GM23338 (cell line): Measurements from ENCODE around the gene NFATC1. TPM values are rescaled to one million over a fixed set of nuclear protein-coding genes. Genes with fewer than 3 reads are reported as not detected.

Experiments
- ATAC-seq: fragments of 200-7000 bp; cut with Tn5 transposase; 3 replicates; pipeline ENCODE4 v1.9.1; 2020
- DNase-seq: peaks from one replicate; pipeline ENCODE4 v3.0.0-alpha.2; 2015; ENCODE audit warnings: low spot score
- H2AFZ ChIP-seq: fragments of 200-600 bp; sonication (generic); 2 replicates; pipeline ENCODE4 v1.8.0; 2016; ENCODE audit warnings: antibody characterized with exemption, mild to moderate bottlenecking, moderate library complexity
- H3F3A ChIP-seq: fragments of 200-600 bp; sonication (generic); replicated peaks from 2 replicates; pipeline ENCODE4 v1.8.0; 2017; ENCODE audit warnings: antibody characterized with exemption, mixed run types, low read depth
- H3K27ac ChIP-seq: fragments of 200-600 bp; sonication (generic); 2 replicates; pipeline ENCODE4 v1.6.1; 2016; ENCODE audit warnings: low read depth
- H3K27me3 ChIP-seq: fragments of 200-600 bp; sonication (generic); 2 replicates; pipeline ENCODE4 v1.8.0; 2016; ENCODE audit warnings: mild to moderate bottlenecking, mixed run types, moderate library complexity; ENCODE audit not compliant: insufficient read depth
- H3K36me3 ChIP-seq: fragments of 200-600 bp; sonication (generic); 2 replicates; pipeline ENCODE4 v1.8.0; 2016; ENCODE audit warnings: mild to moderate bottlenecking; ENCODE audit not compliant: insufficient read depth
- H3K4me1 ChIP-seq: fragments of 200-600 bp; sonication (generic); 2 replicates; pipeline ENCODE4 v1.8.0; 2016; ENCODE audit warnings: mild to moderate bottlenecking, moderate library complexity; ENCODE audit not compliant: insufficient read depth
- H3K4me2 ChIP-seq: fragments of 200-600 bp; sonication (generic); 2 replicates; pipeline ENCODE4 v1.7.1; 2017; ENCODE audit warnings: mixed run types
- H3K4me3 ChIP-seq: fragments of 200-600 bp; sonication (generic); 2 replicates; pipeline ENCODE4 v1.6.1; 2016; ENCODE audit warnings: mixed run types
- H3K79me2 ChIP-seq: fragments of 200-600 bp; sonication (generic); replicated peaks from 2 replicates; pipeline ENCODE4 v1.8.0; 2017; ENCODE audit warnings: mild to moderate bottlenecking; ENCODE audit not compliant: insufficient read depth
- H3K9me2 ChIP-seq: fragments of 200-600 bp; sonication (generic); 2 replicates; pipeline ENCODE4 v1.8.0; 2017; ENCODE audit not compliant: insufficient read depth
- H4K20me1 ChIP-seq: fragments of 200-600 bp; sonication (generic); replicated peaks from 2 replicates; pipeline ENCODE4 v1.8.0; 2017; ENCODE audit warnings: mild to moderate bottlenecking; ENCODE audit not compliant: insufficient read depth
- H3K27ac Mint-ChIP-seq: 2 replicates; pipeline ENCODE4 v1.8.0; 2020; ENCODE audit warnings: inconsistent platforms, mild to moderate bottlenecking, moderate library complexity, mixed read lengths
- H3K27me3 Mint-ChIP-seq: 3 replicates; pipeline ENCODE4 v1.8.0; 2022; ENCODE audit warnings: low read depth, mild to moderate bottlenecking, moderate library complexity, mixed read lengths, inconsistent platforms; ENCODE audit not compliant: insufficient read depth, poor library complexity
- H3K36me3 Mint-ChIP-seq: 3 replicates; pipeline ENCODE4 v1.8.0; 2021; ENCODE audit warnings: low read depth, mild to moderate bottlenecking, inconsistent platforms, moderate library complexity, mixed read lengths
- H3K4me1 Mint-ChIP-seq: 3 replicates; pipeline ENCODE4 v1.8.0; 2020; ENCODE audit warnings: mild to moderate bottlenecking, inconsistent platforms, mixed read lengths
- H3K4me3 Mint-ChIP-seq: 3 replicates; pipeline ENCODE4 v1.8.0; 2021; ENCODE audit warnings: moderate library complexity, mild to moderate bottlenecking, inconsistent platforms, mixed read lengths
- H3K9me3 Mint-ChIP-seq: 3 replicates; pipeline ENCODE4 v1.8.0; 2020; ENCODE audit warnings: moderate library complexity, mild to moderate bottlenecking, inconsistent platforms, mixed read lengths
- EZH2 ChIP-seq: fragments of 200-600 bp; sonication (generic); IDR thresholded peaks from one replicate; pipeline ENCODE4 v1.8.0; 2017; ENCODE audit warnings: antibody characterized with exemption, mild to moderate bottlenecking, low read depth; ENCODE audit not compliant: unreplicated experiment
- POLR2AphosphoS5 ChIP-seq: IDR thresholded peaks from 2 replicates; pipeline ENCODE4 v1.6.1; 2016; ENCODE audit warnings: antibody characterized with exemption, low read depth
- ZNF331 ChIP-seq: fragments of 250-450 bp; sonication (Bioruptor Pico); IDR thresholded peaks from 2 replicates; pipeline ENCODE4 v1.5.0; 2020; ENCODE audit warnings: low read depth, mild to moderate bottlenecking, moderate library complexity
- polyA plus RNA-seq: library from polyadenylated mRNA; unstranded; fragments of >200 nt; fragmentation: Nextera tagmentation; extraction: Ambion mirVana; gene quantifications from 2 replicates; pipeline ENCODE4 v1.2.1, GENCODE V29; 2016
- total RNA-seq: library from RNA; depleted of rRNA; stranded (reverse); fragments of >200 nt; shearing (Covaris generic); gene quantifications from 2 replicates; pipeline ENCODE4 v1.2.3, GENCODE V29; 2014
- TF ChIP-seq, protein P1 (sequence below): fragments of 250-450 bp; sonication (Bioruptor Pico); IDR thresholded peaks from 2 replicates; pipeline ENCODE4 v1.5.0; 2020; ENCODE audit warnings: mild to moderate bottlenecking, moderate library complexity
- TF ChIP-seq, protein P2 (sequence below): IDR thresholded peaks from one replicate; pipeline ENCODE4 v1.6.1; 2018; ENCODE audit warnings: antibody characterized with exemption; ENCODE audit not compliant: unreplicated experiment

The NFATC1 gene
- total and polyA plus RNA-seq, 2 experiments from 2014 or later, result 3.9 to 6.4 TPM

DNA sequence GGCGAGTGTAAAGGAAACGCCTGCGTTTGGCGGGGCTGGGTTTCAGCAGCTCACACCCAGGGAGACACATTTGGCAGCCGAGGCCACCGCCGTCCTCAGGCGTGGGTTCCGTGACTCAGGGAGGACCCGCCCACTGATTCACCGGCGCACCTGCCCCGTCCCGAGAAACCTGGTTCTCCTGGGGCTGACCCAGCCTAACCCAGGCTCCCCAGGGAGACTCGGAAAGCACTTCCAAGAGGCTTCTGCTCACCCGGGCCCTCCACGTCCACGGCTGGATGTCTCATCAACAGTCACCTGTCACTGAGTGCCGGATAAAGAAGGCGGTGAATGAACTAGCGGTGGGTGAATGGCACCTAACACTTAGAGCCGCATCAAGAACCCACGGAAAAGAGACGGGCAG, 157.4 kb downstream of the NFATC1 start:
- H3K36me3 Mint-ChIP-seq, result no peaks in the 10 kb centered on the region
- Histone ChIP-seq H2AFZ (no peak overlapping the region), H3K27ac (no peak overlapping the region), H3K36me3 (no peaks in the 10 kb centered on the region), H3K27me3 (no peaks in the 10 kb centered on the region), H3K4me2 (no peak overlapping the region), H3K4me3 (no peak overlapping the region), H3K79me2 (no peaks in the 10 kb centered on the region), H3K4me1 (no peaks in the 10 kb centered on the region), H3F3A (no peaks in the 10 kb centered on the region), H3K9me2 (no peaks in the 10 kb centered on the region), H4K20me1 (no peaks in the 10 kb centered on the region)
- no peak overlapping the region for H3K27ac Mint-ChIP-seq
- H3K4me3 Mint-ChIP-seq, result no peak overlapping the region
- no peak for DNase-seq
- no peak for ATAC-seq
- peaks cover 8% of the 10 kb centered on the region for H3K27me3 Mint-ChIP-seq
- H3K4me1 Mint-ChIP-seq, result no peaks in the 10 kb centered on the region
- no peaks in the 10 kb centered on the region; the same call in 2 of the 3 replicates for H3K9me3 Mint-ChIP-seq
- TF ChIP-seq, protein P1, sequence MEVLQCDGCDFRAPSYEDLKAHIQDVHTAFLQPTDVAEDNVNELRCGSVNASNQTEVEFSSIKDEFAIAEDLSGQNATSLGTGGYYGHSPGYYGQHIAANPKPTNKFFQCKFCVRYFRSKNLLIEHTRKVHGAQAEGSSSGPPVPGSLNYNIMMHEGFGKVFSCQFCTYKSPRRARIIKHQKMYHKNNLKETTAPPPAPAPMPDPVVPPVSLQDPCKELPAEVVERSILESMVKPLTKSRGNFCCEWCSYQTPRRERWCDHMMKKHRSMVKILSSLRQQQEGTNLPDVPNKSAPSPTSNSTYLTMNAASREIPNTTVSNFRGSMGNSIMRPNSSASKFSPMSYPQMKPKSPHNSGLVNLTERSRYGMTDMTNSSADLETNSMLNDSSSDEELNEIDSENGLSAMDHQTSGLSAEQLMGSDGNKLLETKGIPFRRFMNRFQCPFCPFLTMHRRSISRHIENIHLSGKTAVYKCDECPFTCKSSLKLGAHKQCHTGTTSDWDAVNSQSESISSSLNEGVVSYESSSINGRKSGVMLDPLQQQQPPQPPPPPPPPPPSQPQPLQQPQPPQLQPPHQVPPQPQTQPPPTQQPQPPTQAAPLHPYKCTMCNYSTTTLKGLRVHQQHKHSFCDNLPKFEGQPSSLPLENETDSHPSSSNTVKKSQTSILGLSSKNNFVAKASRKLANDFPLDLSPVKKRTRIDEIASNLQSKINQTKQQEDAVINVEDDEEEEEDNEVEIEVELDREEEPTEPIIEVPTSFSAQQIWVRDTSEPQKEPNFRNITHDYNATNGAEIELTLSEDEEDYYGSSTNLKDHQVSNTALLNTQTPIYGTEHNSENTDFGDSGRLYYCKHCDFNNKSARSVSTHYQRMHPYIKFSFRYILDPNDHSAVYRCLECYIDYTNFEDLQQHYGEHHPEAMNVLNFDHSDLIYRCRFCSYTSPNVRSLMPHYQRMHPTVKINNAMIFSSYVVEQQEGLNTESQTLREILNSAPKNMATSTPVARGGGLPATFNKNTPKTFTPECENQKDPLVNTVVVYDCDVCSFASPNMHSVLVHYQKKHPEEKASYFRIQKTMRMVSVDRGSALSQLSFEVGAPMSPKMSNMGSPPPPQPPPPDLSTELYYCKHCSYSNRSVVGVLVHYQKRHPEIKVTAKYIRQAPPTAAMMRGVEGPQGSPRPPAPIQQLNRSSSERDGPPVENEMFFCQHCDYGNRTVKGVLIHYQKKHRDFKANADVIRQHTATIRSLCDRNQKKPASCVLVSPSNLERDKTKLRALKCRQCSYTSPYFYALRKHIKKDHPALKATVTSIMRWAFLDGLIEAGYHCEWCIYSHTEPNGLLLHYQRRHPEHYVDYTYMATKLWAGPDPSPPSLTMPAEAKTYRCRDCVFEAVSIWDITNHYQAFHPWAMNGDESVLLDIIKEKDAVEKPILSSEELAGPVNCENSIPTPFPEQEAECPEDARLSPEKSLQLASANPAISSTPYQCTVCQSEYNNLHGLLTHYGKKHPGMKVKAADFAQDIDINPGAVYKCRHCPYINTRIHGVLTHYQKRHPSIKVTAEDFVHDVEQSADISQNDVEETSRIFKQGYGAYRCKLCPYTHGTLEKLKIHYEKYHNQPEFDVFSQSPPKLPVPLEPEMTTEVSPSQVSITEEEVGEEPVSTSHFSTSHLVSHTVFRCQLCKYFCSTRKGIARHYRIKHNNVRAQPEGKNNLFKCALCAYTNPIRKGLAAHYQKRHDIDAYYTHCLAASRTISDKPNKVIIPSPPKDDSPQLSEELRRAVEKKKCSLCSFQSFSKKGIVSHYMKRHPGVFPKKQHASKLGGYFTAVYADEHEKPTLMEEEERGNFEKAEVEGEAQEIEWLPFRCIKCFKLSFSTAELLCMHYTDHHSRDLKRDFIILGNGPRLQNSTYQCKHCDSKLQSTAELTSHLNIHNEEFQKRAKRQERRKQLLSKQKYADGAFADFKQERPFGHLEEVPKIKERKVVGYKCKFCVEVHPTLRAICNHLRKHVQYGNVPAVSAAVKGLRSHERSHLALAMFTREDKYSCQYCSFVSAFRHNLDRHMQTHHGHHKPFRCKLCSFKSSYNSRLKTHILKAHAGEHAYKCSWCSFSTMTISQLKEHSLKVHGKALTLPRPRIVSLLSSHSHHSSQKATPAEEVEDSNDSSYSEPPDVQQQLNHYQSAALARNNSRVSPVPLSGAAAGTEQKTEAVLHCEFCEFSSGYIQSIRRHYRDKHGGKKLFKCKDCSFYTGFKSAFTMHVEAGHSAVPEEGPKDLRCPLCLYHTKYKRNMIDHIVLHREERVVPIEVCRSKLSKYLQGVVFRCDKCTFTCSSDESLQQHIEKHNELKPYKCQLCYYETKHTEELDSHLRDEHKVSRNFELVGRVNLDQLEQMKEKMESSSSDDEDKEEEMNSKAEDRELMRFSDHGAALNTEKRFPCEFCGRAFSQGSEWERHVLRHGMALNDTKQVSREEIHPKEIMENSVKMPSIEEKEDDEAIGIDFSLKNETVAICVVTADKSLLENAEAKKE, result no peak
- TF ChIP-seq, protein P2, sequence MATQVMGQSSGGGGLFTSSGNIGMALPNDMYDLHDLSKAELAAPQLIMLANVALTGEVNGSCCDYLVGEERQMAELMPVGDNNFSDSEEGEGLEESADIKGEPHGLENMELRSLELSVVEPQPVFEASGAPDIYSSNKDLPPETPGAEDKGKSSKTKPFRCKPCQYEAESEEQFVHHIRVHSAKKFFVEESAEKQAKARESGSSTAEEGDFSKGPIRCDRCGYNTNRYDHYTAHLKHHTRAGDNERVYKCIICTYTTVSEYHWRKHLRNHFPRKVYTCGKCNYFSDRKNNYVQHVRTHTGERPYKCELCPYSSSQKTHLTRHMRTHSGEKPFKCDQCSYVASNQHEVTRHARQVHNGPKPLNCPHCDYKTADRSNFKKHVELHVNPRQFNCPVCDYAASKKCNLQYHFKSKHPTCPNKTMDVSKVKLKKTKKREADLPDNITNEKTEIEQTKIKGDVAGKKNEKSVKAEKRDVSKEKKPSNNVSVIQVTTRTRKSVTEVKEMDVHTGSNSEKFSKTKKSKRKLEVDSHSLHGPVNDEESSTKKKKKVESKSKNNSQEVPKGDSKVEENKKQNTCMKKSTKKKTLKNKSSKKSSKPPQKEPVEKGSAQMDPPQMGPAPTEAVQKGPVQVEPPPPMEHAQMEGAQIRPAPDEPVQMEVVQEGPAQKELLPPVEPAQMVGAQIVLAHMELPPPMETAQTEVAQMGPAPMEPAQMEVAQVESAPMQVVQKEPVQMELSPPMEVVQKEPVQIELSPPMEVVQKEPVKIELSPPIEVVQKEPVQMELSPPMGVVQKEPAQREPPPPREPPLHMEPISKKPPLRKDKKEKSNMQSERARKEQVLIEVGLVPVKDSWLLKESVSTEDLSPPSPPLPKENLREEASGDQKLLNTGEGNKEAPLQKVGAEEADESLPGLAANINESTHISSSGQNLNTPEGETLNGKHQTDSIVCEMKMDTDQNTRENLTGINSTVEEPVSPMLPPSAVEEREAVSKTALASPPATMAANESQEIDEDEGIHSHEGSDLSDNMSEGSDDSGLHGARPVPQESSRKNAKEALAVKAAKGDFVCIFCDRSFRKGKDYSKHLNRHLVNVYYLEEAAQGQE, result no peak
- TF ChIP-seq POLR2AphosphoS5 (no peak), EZH2 (no peak), ZNF331 (CRISPR knock-in tag) (no peak)
